GM06990 (cell line): ENCODE data around the gene SH3PXD2A.
"Not testable (repeated sequence)": the region's sequence is repeated elsewhere in the genome, so short reads cannot be mapped to it uniquely, and the experiment has no call there.

ENCODE experiments used
- DNase-seq: peaks from one replicate; pipeline ENCODE4 v3.0.0-alpha.2; 2011; ENCODE audit not compliant: insufficient read length; ENCODE audit errors: extremely low read depth
- H3K27me3 ChIP-seq: replicated peaks from 2 replicates; pipeline ENCODE4 v1.6.0; 2011; ENCODE audit warnings: low read length; ENCODE audit not compliant: control insufficient read depth, insufficient read depth
- H3K36me3 ChIP-seq: 2 replicates; pipeline ENCODE4 v1.5.1; 2011; ENCODE audit warnings: low read length; ENCODE audit not compliant: control insufficient read depth, insufficient read depth
- H3K4me3 ChIP-seq: replicated peaks from 2 replicates; pipeline ENCODE4 v1.5.1; 2011; ENCODE audit warnings: low read depth, mild to moderate bottlenecking, control low read depth, low read length
- TF ChIP-seq, protein P1 (sequence below): IDR thresholded peaks from 2 replicates; pipeline ENCODE4 v1.5.1; 2011; ENCODE audit warnings: low read length, control low read depth, mild to moderate bottlenecking, inconsistent platforms; ENCODE audit not compliant: insufficient read depth, poor library complexity, severe bottlenecking

The SH3PXD2A gene

GRCh38 chr10:103663802-103664201 lies 191.6 kb downstream of the SH3PXD2A start:
- peaks cover 21% of the 10 kb centered on the region for H3K36me3 ChIP-seq
- no peak for DNase-seq
- TF ChIP-seq, protein P1, sequence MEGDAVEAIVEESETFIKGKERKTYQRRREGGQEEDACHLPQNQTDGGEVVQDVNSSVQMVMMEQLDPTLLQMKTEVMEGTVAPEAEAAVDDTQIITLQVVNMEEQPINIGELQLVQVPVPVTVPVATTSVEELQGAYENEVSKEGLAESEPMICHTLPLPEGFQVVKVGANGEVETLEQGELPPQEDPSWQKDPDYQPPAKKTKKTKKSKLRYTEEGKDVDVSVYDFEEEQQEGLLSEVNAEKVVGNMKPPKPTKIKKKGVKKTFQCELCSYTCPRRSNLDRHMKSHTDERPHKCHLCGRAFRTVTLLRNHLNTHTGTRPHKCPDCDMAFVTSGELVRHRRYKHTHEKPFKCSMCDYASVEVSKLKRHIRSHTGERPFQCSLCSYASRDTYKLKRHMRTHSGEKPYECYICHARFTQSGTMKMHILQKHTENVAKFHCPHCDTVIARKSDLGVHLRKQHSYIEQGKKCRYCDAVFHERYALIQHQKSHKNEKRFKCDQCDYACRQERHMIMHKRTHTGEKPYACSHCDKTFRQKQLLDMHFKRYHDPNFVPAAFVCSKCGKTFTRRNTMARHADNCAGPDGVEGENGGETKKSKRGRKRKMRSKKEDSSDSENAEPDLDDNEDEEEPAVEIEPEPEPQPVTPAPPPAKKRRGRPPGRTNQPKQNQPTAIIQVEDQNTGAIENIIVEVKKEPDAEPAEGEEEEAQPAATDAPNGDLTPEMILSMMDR, result no peak
- no peak overlapping the region for H3K4me3 ChIP-seq
- no peaks in the 10 kb centered on the region for H3K27me3 ChIP-seq

- no peaks in the 10 kb centered on the region for H3K27me3 ChIP-seq
- DNase-seq, result no peak
- peaks cover 23% of the 10 kb centered on the region for H3K36me3 ChIP-seq
- TF ChIP-seq, protein P1, result no peak
- H3K4me3 ChIP-seq, result no peak overlapping the region
Measured at GRCh38 chr10:103663236-103663635, 192.1 kb downstream of the SH3PXD2A start.

GRCh38 chr10:103662704-103663103 lies 192.7 kb downstream of the SH3PXD2A start:
- not testable (repeated sequence) for H3K27me3 ChIP-seq, H3K4me3 ChIP-seq, DNase-seq
- peaks cover 26% of the 10 kb centered on the region for H3K36me3 ChIP-seq

GRCh38 chr10:103661198-103661950 lies 194.0 kb downstream of the SH3PXD2A start:
- H3K36me3 ChIP-seq, result peaks cover 25% of the 10 kb centered on the region
- H3K27me3 ChIP-seq, result no peaks in the 10 kb centered on the region
- TF ChIP-seq, protein P1, result no peak
- H3K4me3 ChIP-seq, result no peak overlapping the region
- no peak for DNase-seq

DNA sequence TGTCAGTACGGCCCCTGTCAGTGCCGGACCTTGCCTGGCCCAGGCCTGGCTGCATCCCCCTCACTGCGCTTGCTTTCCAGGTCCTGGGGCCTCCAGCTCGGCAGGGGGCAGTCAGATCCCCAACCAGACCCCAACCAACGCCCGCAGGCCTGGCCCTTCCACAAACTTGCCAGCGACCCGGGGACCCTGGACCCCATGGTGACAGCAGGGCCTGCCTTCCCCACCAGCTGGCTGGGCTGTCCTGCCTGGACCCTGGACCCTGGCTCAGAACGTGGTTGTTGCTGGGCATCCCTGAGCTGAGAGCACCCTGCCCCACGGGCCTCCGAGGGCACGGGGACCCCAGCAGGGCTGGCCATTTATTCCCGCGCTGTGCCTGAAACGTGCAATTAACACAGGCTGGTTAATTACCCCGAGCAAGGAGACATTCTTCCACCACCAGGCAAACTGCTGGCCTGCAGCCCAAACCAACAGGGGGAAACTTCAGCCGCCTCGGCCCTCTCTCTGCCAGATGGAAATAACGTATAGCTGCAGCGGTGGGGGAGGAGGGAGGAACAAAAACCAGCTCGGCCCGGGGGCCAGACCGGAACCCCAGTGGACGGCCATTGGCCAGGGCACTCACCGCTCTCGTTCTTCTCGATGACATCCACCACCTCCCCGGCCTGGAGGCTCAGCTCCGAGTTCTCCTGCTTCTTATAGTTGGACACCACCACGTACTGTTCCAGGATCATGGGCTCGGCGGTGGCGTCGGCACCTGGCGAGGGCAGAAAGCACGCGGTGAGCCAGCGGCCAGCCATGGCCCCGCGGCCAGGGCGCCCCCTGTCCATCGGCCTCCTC lies 194.8 kb downstream of the SH3PXD2A start:
- DNase-seq, result no peak
- TF ChIP-seq, protein P1, result no peak
- Histone ChIP-seq H3K4me3 (peak overlapping the region; percentile 58), H3K27me3 (no peaks in the 10 kb centered on the region), H3K36me3 (peaks cover 25% of the 10 kb centered on the region)

- no peak for DNase-seq
- H3K36me3 ChIP-seq, result peaks cover 22% of the 10 kb centered on the region
- peak overlapping the region; percentile 58 for H3K4me3 ChIP-seq
- H3K27me3 ChIP-seq, result no peaks in the 10 kb centered on the region
- TF ChIP-seq, protein P1, result no peak
Measured at GRCh38 chr10:103659674-103660363, 195.6 kb downstream of the SH3PXD2A start.
